Endothelial cell of umbilical vein (primary cell): ENCODE measurements around the gene IGF2BP1. TPM values are rescaled to one million over a fixed set of nuclear protein-coding genes. Genes with fewer than 3 reads are reported as not detected.

ENCODE experiments used
- BruUV-seq: library from RNA; stranded (reverse); fragments of 400-500 nt; replicated peaks from 2 replicates; lab custom pipeline; 2021; lab: Mats Ljungman, UMichigan
- CTCF ChIA-PET: fragments of 300-600, 350-600 bp; sonication (Branson Sonifier 250); formaldehyde crosslinking; loops from one replicate; lab custom pipeline; 2021; ENCODE audit warnings: antibody characterized with exemption, inconsistent platforms; lab: Charles Lee
- POLR2A ChIA-PET: fragments of 300-600, 350-600 bp; sonication (Branson Sonifier 250); formaldehyde crosslinking; loops from one replicate; lab custom pipeline; 2021; ENCODE audit warnings: antibody characterized with exemption, inconsistent platforms; lab: Charles Lee
- DNase-seq: peaks from one replicate; pipeline ENCODE4 v3.0.0-alpha.2; 2011; ENCODE audit warnings: low read depth, low spot score
- FAIRE-seq: peaks from 2 replicates; lab custom pipeline; 2011; peaks lifted over from hg19 to GRCh38; lab: Jason Lieb, UNC
- H2AFZ ChIP-seq: 2 replicates; pipeline ENCODE4 v1.6.0; 2012; ENCODE audit warnings: low read depth, low read length, control low read depth, inconsistent platforms
- H3K27ac ChIP-seq: 2 replicates; pipeline ENCODE4 v1.5.1; 2011; ENCODE audit warnings: low read depth, mild to moderate bottlenecking, control low read depth, low read length, moderate library complexity; ENCODE audit not compliant: insufficient read depth
- H3K27me3 ChIP-seq, 2 experiments: 2 replicates each; pipeline versions ENCODE4 v1.6.0 to v1.6.1; 2011; ENCODE audit warnings: low read length in 2 of 2, mixed read lengths in 1 of 2; ENCODE audit not compliant: control insufficient read depth in 2 of 2, insufficient read depth in 2 of 2
- H3K36me3 ChIP-seq, 2 experiments: 2 replicates in 1 of 2; 3 replicates in 1 of 2; pipeline ENCODE4 v1.5.1; 2011; ENCODE audit warnings: low read length in 2 of 2, mild to moderate bottlenecking in 1 of 2, moderate library complexity in 1 of 2; ENCODE audit not compliant: control insufficient read depth in 2 of 2, insufficient read depth in 2 of 2; ENCODE audit errors: extremely low read depth in 1 of 2
- H3K4me1 ChIP-seq: 3 replicates; pipeline ENCODE4 v1.5.1; 2011; ENCODE audit warnings: mild to moderate bottlenecking, low read length; ENCODE audit not compliant: control insufficient read depth, insufficient read depth; ENCODE audit errors: extremely low read depth
- H3K4me2 ChIP-seq: 2 replicates; pipeline ENCODE4 v1.6.1; 2011; ENCODE audit warnings: low read length, control low read depth, mixed read lengths; ENCODE audit not compliant: insufficient read depth
- H3K4me3 ChIP-seq, 3 experiments: fragments of 200-600 bp in 1 of 3; sonication (generic), shearing (Covaris generic) in 1 of 3; replicated peaks in 1 of 3; 2 replicates each; pipeline ENCODE4 v1.5.1; 2011 to 2016; ENCODE audit warnings: control low read depth in 3 of 3, low read length in 3 of 3, mild to moderate bottlenecking in 2 of 3, inconsistent platforms in 1 of 3, low read depth in 1 of 3, moderate library complexity in 1 of 3; ENCODE audit not compliant: insufficient read depth in 1 of 3
- H3K79me2 ChIP-seq: 2 replicates; pipeline ENCODE4 v1.6.0; 2012; ENCODE audit warnings: low read length, inconsistent platforms; ENCODE audit not compliant: control insufficient read depth, insufficient read depth
- H3K9ac ChIP-seq: replicated peaks from 2 replicates; pipeline ENCODE3; 2011; ENCODE audit warnings: low read length, control low read depth; ENCODE audit not compliant: insufficient read depth; ENCODE audit errors: extremely low read depth
- H3K9me1 ChIP-seq: replicated peaks from 3 replicates; pipeline ENCODE4 v1.6.0; 2011; ENCODE audit warnings: mild to moderate bottlenecking, low read length; ENCODE audit not compliant: control insufficient read depth, insufficient read depth; ENCODE audit errors: extremely low read depth
- H3K9me3 ChIP-seq: replicated peaks from 2 replicates; pipeline ENCODE4 v1.5.1; 2012; ENCODE audit warnings: low read length, inconsistent platforms; ENCODE audit not compliant: control insufficient read depth, insufficient read depth
- H4K20me1 ChIP-seq: replicated peaks from 2 replicates; pipeline ENCODE3; 2011; ENCODE audit warnings: mild to moderate bottlenecking, low read length; ENCODE audit not compliant: control insufficient read depth, insufficient read depth; ENCODE audit errors: extremely low read depth
- CTCF ChIP-seq, 2 donors: IDR thresholded peaks; 1 replicate in 1 of 2; 2 replicates in 1 of 2; pipeline ENCODE4 v1.5.1; 2011; ENCODE audit warnings: low read length in 2 of 2, mild to moderate bottlenecking in 2 of 2, moderate library complexity in 2 of 2, control low read depth in 1 of 2, inconsistent platforms in 1 of 2, low read depth in 1 of 2; ENCODE audit not compliant: insufficient read depth in 1 of 2; ENCODE audit errors: extremely low read depth in 1 of 2
- EZH2 ChIP-seq: IDR thresholded peaks from 2 replicates; pipeline ENCODE4 v1.6.1; 2012; ENCODE audit warnings: borderline replicate concordance, low read depth, mild to moderate bottlenecking, moderate library complexity, low read length, inconsistent platforms; ENCODE audit not compliant: severe bottlenecking
- FOS ChIP-seq: IDR thresholded peaks from 2 replicates; pipeline ENCODE4 v1.6.1; 2011; ENCODE audit warnings: mild to moderate bottlenecking, low read length, moderate library complexity, borderline replicate concordance; ENCODE audit not compliant: insufficient read depth
- GATA2 ChIP-seq: IDR thresholded peaks from 2 replicates; pipeline ENCODE4 v1.7.0; 2011; ENCODE audit warnings: low read depth, mild to moderate bottlenecking, moderate library complexity, mixed read lengths, low read length; ENCODE audit not compliant: insufficient read length, insufficient read depth
- JUN ChIP-seq: IDR thresholded peaks from 2 replicates; pipeline ENCODE4 v1.6.1; 2011; ENCODE audit warnings: borderline replicate concordance, low read depth; ENCODE audit not compliant: insufficient read length, insufficient read depth
- MAX ChIP-seq: IDR thresholded peaks from 2 replicates; pipeline ENCODE4 v1.6.1; 2011; ENCODE audit not compliant: insufficient read depth, insufficient read length
- MYC ChIP-seq: IDR thresholded peaks from one replicate; pipeline ENCODE4 v1.6.1; 2011; ENCODE audit warnings: mild to moderate bottlenecking, low read depth, low read length
- POLR2A ChIP-seq: IDR thresholded peaks from 2 replicates; pipeline ENCODE4 v1.6.1; 2012; ENCODE audit warnings: low read depth, mild to moderate bottlenecking, control low read depth, low read length
- POLR2AphosphoS5 ChIP-seq: IDR thresholded peaks from 2 replicates; pipeline ENCODE4 v1.6.1; 2012; ENCODE audit warnings: low read depth, mild to moderate bottlenecking, control low read depth, low read length, moderate library complexity; ENCODE audit not compliant: insufficient read depth
- dilution Hi-C: fragments of 300-500 bp; cut with MboI; formaldehyde crosslinking; loops from one replicate; pipeline ENCODE4 v1.15.0; 2019; ENCODE audit warnings: low sequenced_read_pairs; ENCODE audit not compliant: extremely low pct_ligation_motif_present
- intact Hi-C: fragments of 100-400 bp; cut with micrococcal nuclease; formaldehyde crosslinking; loops from one replicate; pipeline ENCODE4 v1.10.0; 2022
- polyA plus RNA-seq, 4 experiments: library from polyadenylated mRNA; depleted of rRNA in 3 of 4; stranded (reverse) in 3 of 4; unstranded in 1 of 4; fragments of >200 nt; gene quantifications; 2 replicates each; pipeline versions ENCODE4 v1.2.1 to v1.2.3, GENCODE V29; 2011 to 2012; ENCODE audit warnings: missing spikeins in 1 of 4
- total RNA-seq: library from RNA; stranded (reverse); gene quantifications from 2 replicates; pipeline ENCODE4 v1.2.3, GENCODE V29; 2021

The IGF2BP1 gene
- total and polyA plus RNA-seq, 2 donors (not counting 3 experiments of a cell fraction or from before 2014, with no cell fraction given): 9.5 to 99.5 TPM

GRCh38 chr17:49067163-49067562, 70.0 kb downstream of the IGF2BP1 start:
- Histone ChIP-seq H3K36me3 (no peaks in the 10 kb centered on the region), H2AFZ (no peak overlapping the region), H3K27me3 (no peaks in the 10 kb centered on the region), H3K27ac (no peak overlapping the region), H3K4me2 (no peak overlapping the region), H4K20me1 (no peaks in the 10 kb centered on the region), H3K79me2 (no peaks in the 10 kb centered on the region), H3K9me1 (no peaks in the 10 kb centered on the region), H3K4me3 (no peak overlapping the region), H3K9me3 (no peaks in the 10 kb centered on the region), H3K4me1 (peaks cover 7% of the 10 kb centered on the region), H3K9ac (no peak overlapping the region)
- no peak for DNase-seq
- POLR2A ChIA-PET: no interaction called here
- no peak for TF ChIP-seq JUN
- TF ChIP-seq FOS: no peak
- TF ChIP-seq EZH2: no peak
- no peak for TF ChIP-seq CTCF (IDR thresholded peaks at IDR 0.05; ENCODE audit: extremely low read depth in 1 of 2, insufficient read depth in 1 of 2, low read depth in 1 of 2, low read length in 2 of 2)
- TF ChIP-seq MAX: no peak
- no peak for TF ChIP-seq POLR2AphosphoS5
- TF ChIP-seq POLR2A: no peak
- no peak for TF ChIP-seq GATA2
- no peak for TF ChIP-seq MYC
- no peak for FAIRE-seq
- intact Hi-C loops: no loop called here
- no TSS peak for BruUV-seq
- dilution Hi-C loops: no loop called here
- CTCF ChIA-PET: interaction anchor here (1.2 kb wide), 1 partner anchor 22 kb away, joined by 3 read pairs; no protein-coding TSS in a partner anchor
